ENCODE results near the gene MYO1D.

DNA sequence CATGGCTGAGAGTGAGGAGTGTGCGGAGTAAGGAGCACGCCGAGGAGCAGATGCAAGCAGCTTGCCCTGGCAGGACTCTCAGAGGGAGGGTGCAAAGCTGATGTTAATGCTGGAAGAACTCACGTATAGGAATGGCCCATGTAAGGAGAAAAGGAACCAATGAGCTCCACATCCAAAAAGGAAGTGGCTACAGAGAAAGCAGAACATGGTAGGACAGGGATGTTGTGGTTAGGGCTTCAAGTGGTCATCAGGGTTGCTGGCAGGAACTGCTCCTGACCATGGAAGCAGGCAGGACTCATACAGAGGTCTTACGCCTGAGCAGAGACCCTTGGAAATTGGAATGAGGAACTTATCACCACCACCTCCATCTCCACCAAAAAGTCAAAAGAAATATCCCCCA lies 5.2 kb downstream of the MYO1D start:
- TF ChIP-seq, protein P1, sequence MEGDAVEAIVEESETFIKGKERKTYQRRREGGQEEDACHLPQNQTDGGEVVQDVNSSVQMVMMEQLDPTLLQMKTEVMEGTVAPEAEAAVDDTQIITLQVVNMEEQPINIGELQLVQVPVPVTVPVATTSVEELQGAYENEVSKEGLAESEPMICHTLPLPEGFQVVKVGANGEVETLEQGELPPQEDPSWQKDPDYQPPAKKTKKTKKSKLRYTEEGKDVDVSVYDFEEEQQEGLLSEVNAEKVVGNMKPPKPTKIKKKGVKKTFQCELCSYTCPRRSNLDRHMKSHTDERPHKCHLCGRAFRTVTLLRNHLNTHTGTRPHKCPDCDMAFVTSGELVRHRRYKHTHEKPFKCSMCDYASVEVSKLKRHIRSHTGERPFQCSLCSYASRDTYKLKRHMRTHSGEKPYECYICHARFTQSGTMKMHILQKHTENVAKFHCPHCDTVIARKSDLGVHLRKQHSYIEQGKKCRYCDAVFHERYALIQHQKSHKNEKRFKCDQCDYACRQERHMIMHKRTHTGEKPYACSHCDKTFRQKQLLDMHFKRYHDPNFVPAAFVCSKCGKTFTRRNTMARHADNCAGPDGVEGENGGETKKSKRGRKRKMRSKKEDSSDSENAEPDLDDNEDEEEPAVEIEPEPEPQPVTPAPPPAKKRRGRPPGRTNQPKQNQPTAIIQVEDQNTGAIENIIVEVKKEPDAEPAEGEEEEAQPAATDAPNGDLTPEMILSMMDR (IDR thresholded peaks at IDR 0.05): no peak
- TF ChIP-seq POLR2AphosphoS5 (IDR thresholded peaks at IDR 0.05): no peak
- no peak for TF ChIP-seq EP300 (IDR thresholded peaks at IDR 0.05)
- no peak for TF ChIP-seq POLR2A (IDR thresholded peaks at IDR 0.05)
